A549 (cell line): ENCODE measurements around the gene CCDC85B. TPM values are rescaled to one million over a fixed set of nuclear protein-coding genes. Genes with fewer than 3 reads are reported as not detected.
A peak's percentile ranks its signal among the peaks of the same experiment; 100 is the strongest.

Experiments used
- ATAC-seq, 2 experiments: fragments of 200-7000 bp in 1 of 2; fragments of >200 bp in 1 of 2; cut with Nextera tagmentation in 1 of 2; cut with Tn5 transposase in 1 of 2; 3 replicates each; pipeline versions ENCODE4 v1.8.0 to v1.9.1; 2018 to 2020; ENCODE audit warnings: mild to moderate bottlenecking in 1 of 2, moderate library complexity in 1 of 2
- CTCF ChIA-PET: fragments of 300-600 bp; sonication (Branson Sonifier 250); formaldehyde crosslinking; extraction: SDS; loops from one replicate; lab custom pipeline; 2021; ENCODE audit warnings: antibody characterized with exemption, inconsistent platforms; lab: Yijun Ruan, JAX
- POLR2A ChIA-PET: fragments of 350-600 bp; formaldehyde crosslinking; extraction: SDS; loops from one replicate; lab custom pipeline; 2021; ENCODE audit warnings: antibody characterized with exemption, inconsistent platforms; lab: Yijun Ruan, JAX
- DNase-seq, 2 experiments: peaks; one replicate each; pipeline versions ENCODE4 v3.0.0 to v3.0.0-alpha.2; 2011 to 2016; ENCODE audit warnings: low read depth in 1 of 2, low spot score in 1 of 2
- FAIRE-seq: peaks from 2 replicates; lab custom pipeline; 2011; peaks lifted over from hg19 to GRCh38; lab: Jason Lieb, UNC
- H3K27ac ChIP-seq, 2 experiments: fragments of >200 bp; sonication (Bioruptor Twin); formaldehyde crosslinking; 3 replicates each; pipeline ENCODE4 v1.5.1; 2016 to 2017
- H3K4me1 ChIP-seq: fragments of >200 bp; sonication (Bioruptor Twin); formaldehyde crosslinking; 3 replicates; pipeline ENCODE4 v1.6.1; 2016
- H3K4me2 ChIP-seq: fragments of >200 bp; sonication (Bioruptor Twin); formaldehyde crosslinking; 3 replicates; pipeline ENCODE4 v1.6.1; 2016
- H3K4me3 ChIP-seq: fragments of >200 bp; sonication (Bioruptor Twin); formaldehyde crosslinking; 3 replicates; pipeline ENCODE4 v1.5.1; 2016
- H3K9me3 ChIP-seq: fragments of >200 bp; sonication (Bioruptor Twin); formaldehyde crosslinking; 3 replicates; pipeline ENCODE4 v1.6.1; 2016
- BHLHE40 ChIP-seq: IDR thresholded peaks from 2 replicates; pipeline ENCODE4 v1.6.1; 2012; ENCODE audit warnings: low read depth, low read length, inconsistent platforms
- CHD2 ChIP-seq: fragments of 150-350 bp; IDR thresholded peaks from 2 replicates; pipeline ENCODE4 v1.6.1; 2014; ENCODE audit warnings: low read length; ENCODE audit not compliant: partially characterized antibody
- CHD4 ChIP-seq: fragments of 200-600 bp; sonication (generic); IDR thresholded peaks from 2 replicates; pipeline ENCODE4 v1.6.1; 2016; ENCODE audit warnings: antibody characterized with exemption, mild to moderate bottlenecking, borderline replicate concordance
- EHMT2 ChIP-seq: fragments of 200-600 bp; sonication (generic); IDR thresholded peaks from 2 replicates; pipeline ENCODE4 v1.6.1; 2016; ENCODE audit warnings: antibody characterized with exemption, low read depth, mild to moderate bottlenecking, moderate library complexity
- EP300 ChIP-seq, 2 experiments: fragments of >200 bp; sonication (Bioruptor Twin); formaldehyde crosslinking; IDR thresholded peaks; 2 replicates in 1 of 2; 3 replicates in 1 of 2; pipeline ENCODE4 v1.6.1; 2016 to 2017
- FOSL2 ChIP-seq, 2 experiments: fragments of 450-650 bp in 1 of 2; fragments of >200 bp in 1 of 2; sonication (Bioruptor Twin) in 1 of 2; formaldehyde crosslinking; IDR thresholded peaks; 2 replicates each; pipeline versions ENCODE4 v1.5.0 to v1.6.1; 2016 to 2020; ENCODE audit warnings: mild to moderate bottlenecking in 1 of 2, moderate library complexity in 1 of 2
- GATA3 ChIP-seq: IDR thresholded peaks from 2 replicates; pipeline ENCODE4 v1.6.1; 2012; ENCODE audit warnings: borderline replicate concordance
- HOXA7 ChIP-seq: fragments of 250-450 bp; sonication (Bioruptor Pico); IDR thresholded peaks from 2 replicates; pipeline ENCODE4 v1.5.0; 2020; ENCODE audit warnings: mild to moderate bottlenecking, moderate library complexity
- HOXB13 ChIP-seq: fragments of 250-450 bp; sonication (Bioruptor Pico); IDR thresholded peaks from 2 replicates; pipeline ENCODE4 v1.5.0; 2020; ENCODE audit warnings: low read depth, mild to moderate bottlenecking, moderate library complexity
- KDM1A ChIP-seq: fragments of 200-600 bp; sonication (generic); IDR thresholded peaks from 2 replicates; pipeline ENCODE4 v1.6.1; 2016; ENCODE audit warnings: low read depth, mild to moderate bottlenecking
- KDM5A ChIP-seq: fragments of 200-600 bp; sonication (generic); IDR thresholded peaks from 2 replicates; pipeline ENCODE4 v1.6.1; 2016; ENCODE audit warnings: antibody characterized with exemption, mild to moderate bottlenecking
- MAFK ChIP-seq: fragments of 450-650 bp; IDR thresholded peaks from 2 replicates; pipeline ENCODE4 v1.6.1; 2014; ENCODE audit not compliant: partially characterized antibody
- MYC ChIP-seq: IDR thresholded peaks from 2 replicates; pipeline ENCODE4 v1.6.1; 2012; ENCODE audit warnings: mild to moderate bottlenecking, inconsistent platforms, low read length, improper control_type of control experiment, borderline replicate concordance
- NFE2L2 ChIP-seq: fragments of 150-350 bp; conservative IDR thresholded peaks from 2 replicates; pipeline ENCODE4 v1.6.1; 2014; ENCODE audit warnings: low read length
- NPAS2 ChIP-seq: fragments of 250-450 bp; sonication (Bioruptor Pico); IDR thresholded peaks from 2 replicates; pipeline ENCODE4 v1.8.0; 2022; ENCODE audit warnings: mild to moderate bottlenecking, moderate library complexity, borderline replicate concordance
- NR3C1 ChIP-seq: fragments of >200 bp; sonication (Bioruptor Twin); formaldehyde crosslinking; IDR thresholded peaks from 3 replicates; pipeline ENCODE4 v1.6.1; 2017
- PHF8 ChIP-seq: fragments of 200-600 bp; sonication (generic); IDR thresholded peaks from 2 replicates; pipeline ENCODE4 v1.6.1; 2016; ENCODE audit warnings: low read depth, mild to moderate bottlenecking, antibody characterized with exemption, moderate library complexity, borderline replicate concordance
- RNF2 ChIP-seq: fragments of 200-600 bp; sonication (generic); IDR thresholded peaks from 2 replicates; pipeline ENCODE4 v1.6.1; 2016; ENCODE audit warnings: low read depth, mild to moderate bottlenecking, antibody characterized with exemption, moderate library complexity, borderline replicate concordance
- TFCP2L1 ChIP-seq: fragments of 250-450 bp; sonication (Bioruptor Pico); IDR thresholded peaks from 2 replicates; pipeline ENCODE4 v1.5.0; 2021; ENCODE audit warnings: mild to moderate bottlenecking
- TP53 ChIP-seq: fragments of 250-450 bp; sonication (Bioruptor Pico); IDR thresholded peaks from 2 replicates; pipeline ENCODE4 v1.5.0; 2021; ENCODE audit warnings: mild to moderate bottlenecking, moderate library complexity
- ZNF302 ChIP-seq: fragments of 250-450 bp; sonication (Bioruptor Pico); IDR thresholded peaks from 2 replicates; pipeline ENCODE4 v1.9.0; 2021; ENCODE audit warnings: inconsistent platforms, mild to moderate bottlenecking, moderate library complexity
- WGBS: methylation state at CpG from one replicate; pipeline ENCODE4 v1.1.6; 2017; ENCODE audit errors: missing lambda C conversion rate; 5-methylcytosine and 5-hydroxymethylcytosine counted together
- polyA plus RNA-seq, 4 experiments: library from polyadenylated mRNA; depleted of rRNA in 3 of 4; stranded (reverse); fragments of >200 nt; fragmentation: RNase III in 1 of 4; extraction: RNeasy Plus Mini Kit Qiagen cat#74134 plus additional on column Dnase treatment in 1 of 4; gene quantifications; 2 replicates in 3 of 4; 3 replicates in 1 of 4; pipeline ENCODE4 v1.2.3, GENCODE V29; 2011 to 2017
- TF ChIP-seq, protein P1 (sequence below): fragments of 250-450 bp; sonication (Bioruptor Pico); IDR thresholded peaks from 2 replicates; pipeline ENCODE4 v1.5.0; 2020; ENCODE audit warnings: low read depth, mild to moderate bottlenecking, moderate library complexity
- TF ChIP-seq, protein P2 (sequence below): fragments of >200 bp; sonication (Bioruptor Twin); formaldehyde crosslinking; IDR thresholded peaks from 3 replicates; pipeline ENCODE4 v1.5.1; 2016
- TF ChIP-seq, protein P3 (sequence below): fragments of >200 bp; sonication (Bioruptor Twin); formaldehyde crosslinking; IDR thresholded peaks from 2 replicates; pipeline ENCODE4 v1.6.1; 2016
- TF ChIP-seq, protein P4 (sequence below): fragments of 150-350 bp; IDR thresholded peaks from 2 replicates; pipeline ENCODE4 v1.6.1; 2014; ENCODE audit warnings: low read depth, mild to moderate bottlenecking, low read length
- TF ChIP-seq, protein P5 (sequence below): fragments of 200-600 bp; sonication (generic); IDR thresholded peaks from 2 replicates; pipeline ENCODE4 v1.6.1; 2016; ENCODE audit warnings: antibody characterized with exemption, mild to moderate bottlenecking, moderate library complexity

Gene CCDC85B
- polyA plus RNA-seq, 2 of the 4 experiments (the other 2 are of a cell fraction) = 7.3 to 27.5 TPM

DNA sequence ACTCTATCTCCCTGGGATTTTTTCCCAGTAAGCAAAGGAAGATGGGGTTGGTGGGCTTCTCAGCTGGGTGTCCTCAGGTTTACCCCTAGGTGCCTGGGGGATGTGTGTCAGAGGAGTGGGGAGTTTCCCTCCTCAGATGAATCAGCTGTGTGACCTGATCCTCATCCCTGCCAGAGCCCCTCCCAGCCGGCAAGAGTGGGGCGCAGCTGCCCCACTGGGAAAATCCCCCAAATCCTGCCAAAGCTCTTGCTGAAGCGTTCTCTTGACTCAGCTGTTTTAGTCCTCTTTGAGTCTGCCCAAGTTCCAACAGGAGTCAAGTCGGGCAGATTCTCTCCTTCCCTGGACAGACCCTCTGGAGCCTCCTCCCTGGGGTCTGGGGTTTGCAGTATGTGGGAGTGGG is 22.4 kb downstream of the CCDC85B start:
- Histone ChIP-seq H3K27ac (peak overlapping the region; percentile 51 to 100), H3K4me3 (no peak overlapping the region), H3K4me1 (peaks cover 70% of the 10 kb centered on the region), H3K9me3 (no peaks in the 10 kb centered on the region), H3K4me2 (peak overlapping the region; percentile 65)
- FAIRE-seq (no peak), ATAC-seq (no peak), DNase-seq (peak; percentile 55 to 62)
- POLR2A ChIA-PET = interaction anchor here (2.0 kb wide), 2 partner anchors 13 to 23 kb away, joined by 12 to 13 read pairs; partner anchors contain the start of genes CCDC85B, FIBP and FOSL1
- no peak for TF ChIP-seq HOXB13 (CRISPR knock-in tag)
- TF ChIP-seq GATA3 = peak; percentile 42; the same call in 1 of the 2 replicates
- TF ChIP-seq TP53 (CRISPR knock-in tag) = no peak
- TF ChIP-seq, protein P1, sequence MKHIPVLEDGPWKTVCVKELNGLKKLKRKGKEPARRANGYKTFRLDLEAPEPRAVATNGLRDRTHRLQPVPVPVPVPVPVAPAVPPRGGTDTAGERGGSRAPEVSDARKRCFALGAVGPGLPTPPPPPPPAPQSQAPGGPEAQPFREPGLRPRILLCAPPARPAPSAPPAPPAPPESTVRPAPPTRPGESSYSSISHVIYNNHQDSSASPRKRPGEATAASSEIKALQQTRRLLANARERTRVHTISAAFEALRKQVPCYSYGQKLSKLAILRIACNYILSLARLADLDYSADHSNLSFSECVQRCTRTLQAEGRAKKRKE (CRISPR knock-in tag) = peak; percentile 1; the same call in 1 of the 2 replicates
- TF ChIP-seq MAFK = peak; percentile 91
- TF ChIP-seq RNF2 = no peak
- TF ChIP-seq NFE2L2 = no peak
- TF ChIP-seq FOSL2 (IDR thresholded peaks at IDR 0.05) = no peak
- peak; percentile 48 for TF ChIP-seq FOSL2 (CRISPR knock-in tag; IDR thresholded peaks at IDR 0.05)
- no peak for TF ChIP-seq CHD4
- WGBS = 17% methylated on average over 4 of the region's 4 CpGs
- CTCF ChIA-PET = interaction anchor here (0.6 to 31.6 kb wide), 6 partner anchors 9 to 110 kb away, joined by 3 to 618 read pairs (median 5); partner anchors contain the start of genes CCDC85B, FIBP and FOSL1

DNA sequence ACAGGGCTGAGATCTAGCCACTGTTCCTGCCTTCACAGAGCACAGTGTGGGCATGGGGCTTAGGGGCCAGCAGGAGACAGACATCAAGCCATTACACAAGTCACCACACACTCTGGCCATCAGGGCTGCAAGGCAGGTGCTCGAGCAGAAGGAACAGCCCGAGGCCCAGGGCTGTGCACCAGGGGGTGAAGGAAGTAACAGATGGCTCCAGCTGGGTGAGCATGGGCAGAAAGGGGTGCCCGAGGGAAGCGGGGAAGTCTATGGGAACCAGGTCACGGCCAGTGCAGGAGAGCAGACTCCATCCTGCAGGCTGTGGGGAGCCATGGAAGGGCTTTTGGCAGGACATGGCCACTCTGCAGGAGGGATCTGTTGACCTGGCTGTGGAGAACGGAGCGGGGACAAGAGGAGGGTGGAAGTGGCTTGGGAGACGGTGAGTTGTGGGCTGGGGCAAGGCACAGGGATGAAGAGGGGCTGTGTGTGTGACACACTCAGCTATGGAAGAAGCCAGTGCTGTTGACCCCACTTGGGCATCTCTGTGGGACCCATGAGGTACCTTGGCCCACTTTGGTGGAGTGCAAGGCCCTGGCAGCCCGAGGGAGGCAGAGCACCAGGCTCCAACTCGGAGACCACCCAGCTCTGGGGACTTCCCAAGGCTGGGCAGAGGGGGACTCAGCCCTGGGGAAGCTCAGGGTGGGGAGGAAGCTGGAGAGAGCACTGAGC is 24.8 kb downstream of the CCDC85B start:
- FAIRE-seq = no peak
- H3K4me1 ChIP-seq = peaks cover 70% of the 10 kb centered on the region
- TF ChIP-seq TFCP2L1 (no peak), NPAS2 (CRISPR knock-in tag) (no peak), PHF8 (no peak), NFE2L2 (no peak), KDM5A (no peak), MYC (no peak), ZNF302 (CRISPR knock-in tag) (0 out of 2 replicates have a peak, but pooled peaks have one; percentile 65), KDM1A (no peak), NR3C1 (no peak), EHMT2 (no peak), RNF2 (no peak), CHD2 (no peak), EP300 (IDR thresholded peaks at IDR 0.05) (no peak), HOXA7 (no peak), BHLHE40 (no peak)
- TF ChIP-seq, protein P2, sequence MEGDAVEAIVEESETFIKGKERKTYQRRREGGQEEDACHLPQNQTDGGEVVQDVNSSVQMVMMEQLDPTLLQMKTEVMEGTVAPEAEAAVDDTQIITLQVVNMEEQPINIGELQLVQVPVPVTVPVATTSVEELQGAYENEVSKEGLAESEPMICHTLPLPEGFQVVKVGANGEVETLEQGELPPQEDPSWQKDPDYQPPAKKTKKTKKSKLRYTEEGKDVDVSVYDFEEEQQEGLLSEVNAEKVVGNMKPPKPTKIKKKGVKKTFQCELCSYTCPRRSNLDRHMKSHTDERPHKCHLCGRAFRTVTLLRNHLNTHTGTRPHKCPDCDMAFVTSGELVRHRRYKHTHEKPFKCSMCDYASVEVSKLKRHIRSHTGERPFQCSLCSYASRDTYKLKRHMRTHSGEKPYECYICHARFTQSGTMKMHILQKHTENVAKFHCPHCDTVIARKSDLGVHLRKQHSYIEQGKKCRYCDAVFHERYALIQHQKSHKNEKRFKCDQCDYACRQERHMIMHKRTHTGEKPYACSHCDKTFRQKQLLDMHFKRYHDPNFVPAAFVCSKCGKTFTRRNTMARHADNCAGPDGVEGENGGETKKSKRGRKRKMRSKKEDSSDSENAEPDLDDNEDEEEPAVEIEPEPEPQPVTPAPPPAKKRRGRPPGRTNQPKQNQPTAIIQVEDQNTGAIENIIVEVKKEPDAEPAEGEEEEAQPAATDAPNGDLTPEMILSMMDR = no peak
- TF ChIP-seq, protein P3, sequence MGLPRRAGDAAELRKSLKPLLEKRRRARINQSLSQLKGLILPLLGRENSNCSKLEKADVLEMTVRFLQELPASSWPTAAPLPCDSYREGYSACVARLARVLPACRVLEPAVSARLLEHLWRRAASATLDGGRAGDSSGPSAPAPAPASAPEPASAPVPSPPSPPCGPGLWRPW = no peak
- TF ChIP-seq, protein P4, sequence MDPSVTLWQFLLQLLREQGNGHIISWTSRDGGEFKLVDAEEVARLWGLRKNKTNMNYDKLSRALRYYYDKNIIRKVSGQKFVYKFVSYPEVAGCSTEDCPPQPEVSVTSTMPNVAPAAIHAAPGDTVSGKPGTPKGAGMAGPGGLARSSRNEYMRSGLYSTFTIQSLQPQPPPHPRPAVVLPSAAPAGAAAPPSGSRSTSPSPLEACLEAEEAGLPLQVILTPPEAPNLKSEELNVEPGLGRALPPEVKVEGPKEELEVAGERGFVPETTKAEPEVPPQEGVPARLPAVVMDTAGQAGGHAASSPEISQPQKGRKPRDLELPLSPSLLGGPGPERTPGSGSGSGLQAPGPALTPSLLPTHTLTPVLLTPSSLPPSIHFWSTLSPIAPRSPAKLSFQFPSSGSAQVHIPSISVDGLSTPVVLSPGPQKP = no peak
- TF ChIP-seq, protein P5, sequence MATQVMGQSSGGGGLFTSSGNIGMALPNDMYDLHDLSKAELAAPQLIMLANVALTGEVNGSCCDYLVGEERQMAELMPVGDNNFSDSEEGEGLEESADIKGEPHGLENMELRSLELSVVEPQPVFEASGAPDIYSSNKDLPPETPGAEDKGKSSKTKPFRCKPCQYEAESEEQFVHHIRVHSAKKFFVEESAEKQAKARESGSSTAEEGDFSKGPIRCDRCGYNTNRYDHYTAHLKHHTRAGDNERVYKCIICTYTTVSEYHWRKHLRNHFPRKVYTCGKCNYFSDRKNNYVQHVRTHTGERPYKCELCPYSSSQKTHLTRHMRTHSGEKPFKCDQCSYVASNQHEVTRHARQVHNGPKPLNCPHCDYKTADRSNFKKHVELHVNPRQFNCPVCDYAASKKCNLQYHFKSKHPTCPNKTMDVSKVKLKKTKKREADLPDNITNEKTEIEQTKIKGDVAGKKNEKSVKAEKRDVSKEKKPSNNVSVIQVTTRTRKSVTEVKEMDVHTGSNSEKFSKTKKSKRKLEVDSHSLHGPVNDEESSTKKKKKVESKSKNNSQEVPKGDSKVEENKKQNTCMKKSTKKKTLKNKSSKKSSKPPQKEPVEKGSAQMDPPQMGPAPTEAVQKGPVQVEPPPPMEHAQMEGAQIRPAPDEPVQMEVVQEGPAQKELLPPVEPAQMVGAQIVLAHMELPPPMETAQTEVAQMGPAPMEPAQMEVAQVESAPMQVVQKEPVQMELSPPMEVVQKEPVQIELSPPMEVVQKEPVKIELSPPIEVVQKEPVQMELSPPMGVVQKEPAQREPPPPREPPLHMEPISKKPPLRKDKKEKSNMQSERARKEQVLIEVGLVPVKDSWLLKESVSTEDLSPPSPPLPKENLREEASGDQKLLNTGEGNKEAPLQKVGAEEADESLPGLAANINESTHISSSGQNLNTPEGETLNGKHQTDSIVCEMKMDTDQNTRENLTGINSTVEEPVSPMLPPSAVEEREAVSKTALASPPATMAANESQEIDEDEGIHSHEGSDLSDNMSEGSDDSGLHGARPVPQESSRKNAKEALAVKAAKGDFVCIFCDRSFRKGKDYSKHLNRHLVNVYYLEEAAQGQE = no peak
- TF ChIP-seq, protein P1 (CRISPR knock-in tag) = 0 out of 2 replicates have a peak, but pooled peaks have one; percentile 15

More for the DNA sequence above, 24.8 kb downstream of the CCDC85B start:
- no peak overlapping the region for H3K4me3 ChIP-seq
- H3K27ac ChIP-seq = peak overlapping the region; percentile 93 to 100
- DNase-seq (no peak), ATAC-seq (peak; percentile 6; a peak in 5 of 6 replicates)
- ChIA-PET POLR2A (interaction anchor here (0.9 to 1.9 kb wide), 6 partner anchors 14 to 57 kb away, joined by 3 to 43 read pairs (median 8); partner anchors contain the start of genes CCDC85B, FIBP, FOSL1 and MUS81), CTCF (interaction anchor here (1.0 to 31.6 kb wide), 4 partner anchors 9 to 74 kb away, joined by 4 to 618 read pairs (median 7); partner anchors contain the start of genes CCDC85B, FIBP and FOSL1)
- WGBS = 30% methylated on average over 9 of the region's 10 CpGs
- H3K4me2 ChIP-seq = peak overlapping the region; percentile 98
- no peaks in the 10 kb centered on the region for H3K9me3 ChIP-seq
